Spleen (tissue), 11 donors: ENCODE measurements around the gene SULT6B1. TPM values are rescaled to one million over a fixed set of nuclear protein-coding genes. Genes with fewer than 3 reads are reported as not detected.
A peak's percentile ranks its signal among the peaks of the same experiment; 100 is the strongest.

Source experiments
- DNase-seq: peaks from one replicate; pipeline ENCODE4 v3.0.0-alpha.2; 2020
- H3K27ac ChIP-seq, 8 donors: fragments of 200-600 bp; sonication (generic) in 7 of 8; 1 replicate in 4 of 8; 2 replicates in 4 of 8; pipeline versions ENCODE4 v1.5.0 to v1.8.0; 2016 to 2021; ENCODE audit warnings: inconsistent platforms in 4 of 8, mild to moderate bottlenecking in 4 of 8, moderate library complexity in 1 of 8
- H3K27me3 ChIP-seq, 7 donors: fragments of 200-600 bp; sonication (generic) in 6 of 7; replicated peaks in 1 of 7; 1 replicate in 4 of 7; 2 replicates in 3 of 7; pipeline versions ENCODE4 v1.5.0 to v1.8.0; 2016 to 2021; ENCODE audit warnings: inconsistent platforms in 3 of 7, mild to moderate bottlenecking in 1 of 7
- H3K36me3 ChIP-seq, 6 donors: fragments of 200-600 bp; sonication (generic) in 5 of 6; 1 replicate in 4 of 6; 2 replicates in 2 of 6; pipeline versions ENCODE4 v1.5.0 to v1.8.0; 2016 to 2021; ENCODE audit warnings: inconsistent platforms in 2 of 6
- H3K4me1 ChIP-seq, 6 donors: fragments of 200-600 bp; sonication (generic) in 5 of 6; 1 replicate in 3 of 6; 2 replicates in 3 of 6; pipeline versions ENCODE4 v1.5.0 to v1.8.0; 2016 to 2021; ENCODE audit warnings: inconsistent platforms in 3 of 6
- H3K4me3 ChIP-seq, 8 donors: fragments of 200-600 bp; sonication (generic) in 7 of 8; 1 replicate in 4 of 8; 2 replicates in 4 of 8; pipeline versions ENCODE4 v1.5.0 to v1.8.0; 2016 to 2021; ENCODE audit warnings: inconsistent platforms in 4 of 8, mild to moderate bottlenecking in 4 of 8, moderate library complexity in 2 of 8
- H3K9me3 ChIP-seq, 8 donors: fragments of 200-600 bp; sonication (generic) in 7 of 8; 1 replicate in 4 of 8; 2 replicates in 4 of 8; pipeline versions ENCODE4 v1.5.0 to v1.8.0; 2016 to 2021; ENCODE audit warnings: inconsistent platforms in 4 of 8
- CTCF ChIP-seq, 11 experiments: fragments of 200-600 bp in 7 of 11; fragments of 450-650 bp in 4 of 11; sonication (generic) in 4 of 11; IDR thresholded peaks in 8 of 11; conservative IDR thresholded peaks in 3 of 11; 1 replicate in 7 of 11; 2 replicates in 4 of 11; pipeline versions ENCODE4 v1.4.0 to v1.8.0; 2016 to 2021; ENCODE audit warnings: antibody characterized with exemption in 11 of 11, inconsistent platforms in 4 of 11, mild to moderate bottlenecking in 1 of 11
- POLR2A ChIP-seq, 3 donors: fragments of 450-650 bp; IDR thresholded peaks; one replicate each; pipeline ENCODE4 v1.5.1; 2017; ENCODE audit warnings: antibody characterized with exemption in 3 of 3, mild to moderate bottlenecking in 1 of 3
- POLR2AphosphoS5 ChIP-seq, 3 donors: sonication (generic); formaldehyde crosslinking; IDR thresholded peaks; one replicate each; pipeline ENCODE4 v1.5.1; 2017; ENCODE audit warnings: antibody characterized with exemption in 3 of 3
- WGBS, 5 donors: extraction: QIAGEN DNeasy Blood & Tissue Kit in 3 of 5; methylation state at CpG; one replicate each; pipeline versions ENCODE4 v1.1.5 to v1.1.7; 2013 to 2018; 5-methylcytosine and 5-hydroxymethylcytosine counted together
- intact Hi-C: fragments of 100-400 bp; cut with DNase I; formaldehyde crosslinking; loops from one replicate; pipeline ENCODE4 v1.15.0; 2023; ENCODE audit warnings: low total_unique reads
- polyA plus RNA-seq, 3 donors: library from polyadenylated mRNA; stranded (reverse); fragments of 200-250 nt; gene quantifications; one replicate each; pipeline ENCODE4 v1.2.1, GENCODE V29; 2013
- total RNA-seq, 7 donors: library from RNA; depleted of rRNA in 3 of 7; stranded (reverse); fragments of >200 nt in 3 of 7; fragmentation: NEBNext Ultra II Directional in 4 of 7; extraction: Animal tissue kit (Norgen Biotek cat#: 25700) in 4 of 7; gene quantifications; one replicate each; pipeline versions ENCODE4 v1.1.0 to v1.2.1, GENCODE V29; 2016 to 2021
- donor health status: healthy with polysubstance abuse.
- donor health status: DM: no; HTN: no; CAD: no; lungs with moderate emphysema.
- donor health status: DM: no; HTN: no; CAD: no.
- donor health status: Bipolar disorder and iron deficiency.
- donor health status: healthy.
- donor health status: DM: no; HTN: no; CAD: no.
- donor health status: DM: yes; HTN: yes; CAD: no.

SULT6B1 gene
- total and polyA plus RNA-seq, 10 donors, result not detected

- peak overlapping the region; percentile 30 to 89 (median 84) for H3K27ac ChIP-seq
- 43 to 78% (median 54%) methylated on average over 6 of the region's 6 CpGs for WGBS, 5 donors
- H3K4me3 ChIP-seq, result peak overlapping the region in 1 of 8 donors; percentile 13
- H3K36me3 ChIP-seq, result no peaks in the 10 kb centered on the region
- no peaks in the 10 kb centered on the region for H3K9me3 ChIP-seq
- H3K27me3 ChIP-seq, result no peaks in the 10 kb centered on the region
- TF ChIP-seq POLR2AphosphoS5 (IDR thresholded peaks at IDR 0.05) (peak in 1 of 3 donors; percentile 56), POLR2A (IDR thresholded peaks at IDR 0.05) (no peak)
- DNase-seq, result no peak
- peaks cover 0 to 16% (median 0%) of the 10 kb centered on the region in 6 donors for H3K4me1 ChIP-seq
- intact Hi-C loops, result no loop called here
These were observed 1.1 kb upstream of the SULT6B1 start for GRCh38 chr2:37189452-37190153.

GRCh38 chr2:37181726-37182684 lies 6.5 kb downstream of the SULT6B1 start:
- intact Hi-C loops, result no loop called here

GRCh38 chr2:37180640-37181039 lies 7.8 kb downstream of the SULT6B1 start:
- TF ChIP-seq POLR2AphosphoS5 (IDR thresholded peaks at IDR 0.05), result no peak
- TF ChIP-seq POLR2A (IDR thresholded peaks at IDR 0.05), result no peak
- TF ChIP-seq CTCF (IDR thresholded peaks at IDR 0.05 in 8 of 11, conservative IDR thresholded peaks at IDR 0.05 in 3 of 11), result no peak
- H3K4me3 ChIP-seq, result no peak overlapping the region
- WGBS, 5 donors, result 89 to 98% (median 89%) methylated on average over 5 of the region's 5 CpGs
- no peaks in the 10 kb centered on the region for H3K36me3 ChIP-seq
- DNase-seq, result no peak
- no peak overlapping the region for H3K27ac ChIP-seq
- H3K9me3 ChIP-seq, result no peaks in the 10 kb centered on the region
- no peaks in the 10 kb centered on the region for H3K27me3 ChIP-seq
- no peaks in the 10 kb centered on the region for H3K4me1 ChIP-seq
- intact Hi-C loops, result no loop called here

More at GRCh38 chr2:37181726-37182684, 6.5 kb downstream of the SULT6B1 start:
- Histone ChIP-seq H3K36me3 (no peaks in the 10 kb centered on the region), H3K4me3 (no peak overlapping the region), H3K4me1 (no peaks in the 10 kb centered on the region), H3K9me3 (no peaks in the 10 kb centered on the region), H3K27me3 (no peaks in the 10 kb centered on the region), H3K27ac (no peak overlapping the region)
- TF ChIP-seq POLR2A (IDR thresholded peaks at IDR 0.05), result no peak
- TF ChIP-seq POLR2AphosphoS5 (IDR thresholded peaks at IDR 0.05), result no peak
- TF ChIP-seq CTCF (IDR thresholded peaks at IDR 0.05 in 8 of 11, conservative IDR thresholded peaks at IDR 0.05 in 3 of 11), result no peak
- DNase-seq, result no peak
- 78 to 89% (median 85%) methylated on average over 17 of the region's 17 CpGs for whole genome bisulfite sequencing, 5 donors

GRCh38 chr2:37180006-37180639 lies 8.3 kb downstream of the SULT6B1 start:
- Histone ChIP-seq H3K36me3 (no peaks in the 10 kb centered on the region), H3K27ac (no peak overlapping the region), H3K9me3 (no peaks in the 10 kb centered on the region), H3K4me1 (no peaks in the 10 kb centered on the region), H3K4me3 (no peak overlapping the region), H3K27me3 (no peaks in the 10 kb centered on the region)
- 63 to 70% (median 68%) methylated on average over 4 of the region's 4 CpGs for WGBS, 5 donors
- TF ChIP-seq POLR2A (IDR thresholded peaks at IDR 0.05) (no peak), POLR2AphosphoS5 (IDR thresholded peaks at IDR 0.05) (no peak), CTCF (IDR thresholded peaks at IDR 0.05 in 8 of 11, conservative IDR thresholded peaks at IDR 0.05 in 3 of 11) (no peak)
- DNase-seq, result no peak
- intact Hi-C loops, result no loop called here
